ENCODE data around the gene PHLPP1. TPM values are rescaled to one million over a fixed set of nuclear protein-coding genes. Genes with fewer than 3 reads are reported as not detected.

The PHLPP1 gene
- polyA plus RNA-seq, 3 donors from 2014 or later: 0.14 to 0.50 TPM; not detected in 1

- DNase-seq: no peak
- Mint-ChIP-seq H3K36me3 (no peaks in the 10 kb centered on the region), H3K4me3 (no peak overlapping the region), H3K4me1 (peaks cover 2 to 9% of the 10 kb centered on the region in 2 donors), H3K27me3 (ENCODE audit: low read depth in 3 of 3) (peaks cover 4 to 7% (median 4%) of the 10 kb centered on the region in 3 donors), H3K9me3 (no peaks in the 10 kb centered on the region), H3K27ac (no peak overlapping the region)
These were observed 271.1 kb downstream of the PHLPP1 start for GRCh38 chr18:62986490-62986889.

DNA sequence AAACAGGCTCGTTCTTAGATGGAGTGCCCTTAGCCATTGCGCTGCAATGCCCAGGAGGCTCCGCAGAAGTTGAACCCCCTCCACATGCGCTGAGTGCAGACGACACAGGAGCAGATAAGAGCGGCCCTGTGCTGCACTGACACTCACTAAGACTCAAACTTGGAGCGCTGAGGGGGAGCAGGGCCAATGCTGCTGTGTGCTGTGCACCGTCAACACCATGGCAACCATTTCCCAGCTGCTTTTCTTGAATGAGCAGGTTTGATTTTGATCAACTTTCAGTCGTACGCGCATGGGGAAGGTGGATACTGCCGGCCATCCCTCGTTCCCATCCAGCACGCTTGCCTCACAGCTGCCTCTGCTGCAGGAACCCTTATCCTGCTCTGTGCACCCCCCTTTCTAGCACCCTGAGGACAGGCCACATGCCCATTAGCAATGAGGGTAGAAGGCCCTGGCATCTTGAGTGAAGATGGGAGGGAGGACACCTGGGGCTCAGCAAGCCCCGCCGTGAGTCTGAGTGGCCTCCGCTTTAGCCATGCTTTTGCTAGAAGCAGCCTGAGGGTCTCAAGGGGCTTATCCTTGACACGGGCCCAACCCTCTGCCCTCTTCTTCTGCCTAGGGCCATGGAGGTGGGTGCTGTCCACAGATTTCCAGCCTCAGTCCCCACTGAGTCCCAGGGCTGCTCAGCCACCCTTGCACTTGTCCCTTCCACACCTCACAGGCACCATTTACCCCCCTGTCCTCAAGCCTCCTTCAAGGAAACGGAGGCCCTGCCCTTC is 271.9 kb downstream of the PHLPP1 start:
- peaks cover 2 to 7% of the 10 kb centered on the region in 2 donors for H3K4me1 Mint-ChIP-seq
- no peak overlapping the region for H3K4me3 Mint-ChIP-seq
- H3K27ac Mint-ChIP-seq: no peak overlapping the region
- H3K27me3 Mint-ChIP-seq (ENCODE audit: low read depth in 3 of 3): peaks cover 4 to 8% (median 7%) of the 10 kb centered on the region in 3 donors
- no peak for DNase-seq
- H3K9me3 Mint-ChIP-seq: no peaks in the 10 kb centered on the region
- no peaks in the 10 kb centered on the region for H3K36me3 Mint-ChIP-seq

DNA sequence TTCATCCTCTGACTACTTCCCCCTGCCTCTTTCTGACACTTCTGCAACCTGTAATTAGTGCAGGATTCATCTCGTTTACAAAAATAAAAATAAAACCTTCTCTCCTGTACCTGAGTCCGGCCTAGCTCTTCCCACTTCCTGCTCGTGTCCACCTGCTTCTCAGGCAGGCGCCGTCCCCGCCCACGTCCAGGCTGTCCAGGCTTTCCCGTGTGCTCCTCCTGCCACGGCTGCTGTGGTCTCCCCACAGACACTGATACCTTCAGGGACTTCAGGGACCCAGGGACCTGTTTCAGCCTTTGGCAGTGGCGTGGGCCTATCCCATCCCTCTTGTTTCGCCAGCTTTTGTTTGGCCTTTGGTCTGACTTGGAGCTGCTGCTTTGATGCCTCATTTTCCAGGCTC is 272.5 kb downstream of the PHLPP1 start:
- H3K4me1 Mint-ChIP-seq: peaks cover 0 to under 1% of the 10 kb centered on the region in 2 donors
- H3K36me3 Mint-ChIP-seq: no peaks in the 10 kb centered on the region
- H3K4me3 Mint-ChIP-seq: no peak overlapping the region
- peaks cover 4 to 8% (median 7%) of the 10 kb centered on the region in 3 donors for H3K27me3 Mint-ChIP-seq (ENCODE audit: low read depth in 3 of 3)
- no peaks in the 10 kb centered on the region for H3K9me3 Mint-ChIP-seq
- no peak overlapping the region for H3K27ac Mint-ChIP-seq
- no peak for DNase-seq

GRCh38 chr18:62988471-62988870 is 273.1 kb downstream of the PHLPP1 start:
- H3K27ac Mint-ChIP-seq: no peak overlapping the region

DNA sequence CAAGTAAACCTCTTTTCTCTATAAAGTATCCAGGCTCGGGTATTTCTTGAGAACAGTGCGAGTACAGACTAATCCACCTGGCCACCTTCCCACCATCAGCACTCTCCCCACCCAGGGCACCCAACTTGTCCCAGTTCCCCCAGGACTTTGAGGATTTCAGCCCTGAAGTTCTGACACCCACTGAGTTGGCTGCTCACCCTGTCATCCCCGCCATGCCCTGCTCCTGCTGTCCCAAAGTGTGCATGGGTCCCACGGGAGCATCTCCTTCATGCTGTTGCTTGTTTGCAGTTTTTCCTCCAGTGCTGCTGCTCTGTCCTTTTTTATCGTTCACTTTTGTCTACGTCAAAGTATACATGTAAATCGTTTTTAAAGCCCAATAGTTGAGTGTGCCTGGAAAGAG is 273.9 kb downstream of the PHLPP1 start:
- H3K27ac Mint-ChIP-seq: no peak overlapping the region
- H3K4me3 Mint-ChIP-seq: no peak overlapping the region
- DNase-seq: no peak
- no peaks in the 10 kb centered on the region for H3K4me1 Mint-ChIP-seq
- H3K27me3 Mint-ChIP-seq (ENCODE audit: low read depth in 3 of 3): peaks cover 7 to 11% (median 10%) of the 10 kb centered on the region in 3 donors
- H3K9me3 Mint-ChIP-seq: no peaks in the 10 kb centered on the region
- no peaks in the 10 kb centered on the region for H3K36me3 Mint-ChIP-seq

More at GRCh38 chr18:62988471-62988870, 273.1 kb downstream of the PHLPP1 start:
- no peaks in the 10 kb centered on the region for H3K4me1 Mint-ChIP-seq
- DNase-seq: no peak
- no peak overlapping the region for H3K4me3 Mint-ChIP-seq
- H3K9me3 Mint-ChIP-seq: no peaks in the 10 kb centered on the region
- no peaks in the 10 kb centered on the region for H3K36me3 Mint-ChIP-seq
- H3K27me3 Mint-ChIP-seq (ENCODE audit: low read depth in 3 of 3): peaks cover 4 to 9% (median 7%) of the 10 kb centered on the region in 3 donors

GRCh38 chr18:62990653-62991052 is 275.3 kb downstream of the PHLPP1 start:
- DNase-seq: no peak
- Mint-ChIP-seq H3K36me3 (no peaks in the 10 kb centered on the region), H3K4me1 (no peaks in the 10 kb centered on the region), H3K27ac (no peak overlapping the region), H3K9me3 (peaks cover 0 to 1% (median 0%) of the 10 kb centered on the region in 6 donors), H3K27me3 (ENCODE audit: low read depth in 3 of 3) (peaks cover 7 to 12% (median 10%) of the 10 kb centered on the region in 3 donors), H3K4me3 (no peak overlapping the region)

GRCh38 chr18:62991389-62991788 is 276.0 kb downstream of the PHLPP1 start:
- Mint-ChIP-seq H3K9me3 (peaks cover 0 to 1% (median 0%) of the 10 kb centered on the region in 6 donors), H3K4me3 (no peak overlapping the region), H3K27me3 (ENCODE audit: low read depth in 3 of 3) (peaks cover 7 to 14% (median 10%) of the 10 kb centered on the region in 3 donors), H3K36me3 (no peaks in the 10 kb centered on the region), H3K27ac (no peak overlapping the region), H3K4me1 (no peaks in the 10 kb centered on the region)
- no peak for DNase-seq

DNA sequence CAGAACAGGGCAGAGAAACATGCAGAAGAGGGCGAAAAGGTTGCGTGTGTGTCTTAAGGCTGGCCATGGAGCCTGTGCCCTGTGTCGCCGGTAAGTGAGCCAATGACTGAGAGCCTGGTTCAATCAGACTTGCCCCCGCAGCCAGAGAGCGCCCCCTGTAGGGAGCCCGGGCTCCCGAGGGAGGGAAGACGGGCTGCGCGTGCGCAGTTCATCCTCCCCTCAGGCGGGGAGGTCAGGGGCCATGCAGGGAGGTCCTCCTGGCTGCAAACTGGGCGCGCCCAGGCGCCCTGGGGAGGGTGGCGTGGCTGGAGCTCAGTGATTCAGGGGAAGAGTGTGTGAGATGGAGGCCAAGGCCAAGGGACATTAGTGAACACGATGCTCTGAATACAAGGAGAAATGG is 276.6 kb downstream of the PHLPP1 start:
- DNase-seq: no peak
- Mint-ChIP-seq H3K4me1 (no peaks in the 10 kb centered on the region), H3K4me3 (no peak overlapping the region), H3K9me3 (peaks cover 0 to 1% (median 0%) of the 10 kb centered on the region in 6 donors), H3K36me3 (no peaks in the 10 kb centered on the region), H3K27me3 (ENCODE audit: low read depth in 3 of 3) (peaks cover 7 to 14% (median 10%) of the 10 kb centered on the region in 3 donors), H3K27ac (no peak overlapping the region)

GRCh38 chr18:62992877-62993365 is 277.6 kb downstream of the PHLPP1 start:
- no peaks in the 10 kb centered on the region for H3K4me1 Mint-ChIP-seq
- H3K9me3 Mint-ChIP-seq: peaks cover 0 to 1% (median 0%) of the 10 kb centered on the region in 6 donors
- peaks cover 7 to 14% (median 10%) of the 10 kb centered on the region in 3 donors for H3K27me3 Mint-ChIP-seq (ENCODE audit: low read depth in 3 of 3)

DNA sequence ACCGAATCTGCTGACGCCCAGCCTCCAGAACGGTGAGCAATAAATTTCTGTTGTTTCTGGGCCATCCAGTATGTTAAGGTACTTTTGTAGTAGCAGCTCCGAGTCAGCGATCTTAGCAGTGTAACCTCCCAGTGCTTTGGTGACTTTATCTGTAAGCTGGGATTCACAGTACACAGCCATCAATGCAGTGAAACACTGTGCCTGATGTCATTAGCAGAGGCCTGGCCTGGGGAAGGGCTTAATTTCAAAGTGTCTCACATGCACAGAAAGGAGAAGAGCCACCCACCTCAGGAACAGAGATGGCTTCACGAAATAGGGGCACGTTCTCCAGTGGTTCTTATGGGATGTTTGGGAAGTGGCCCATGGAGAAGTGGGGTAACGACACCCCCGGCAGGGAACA is 281.2 kb downstream of the PHLPP1 start:
- H3K9me3 Mint-ChIP-seq: peaks cover 0 to 1% (median 0%) of the 10 kb centered on the region in 6 donors
- H3K27ac Mint-ChIP-seq: no peak overlapping the region
- no peak overlapping the region for H3K4me3 Mint-ChIP-seq

More at GRCh38 chr18:62992877-62993365, 277.6 kb downstream of the PHLPP1 start:
- H3K4me3 Mint-ChIP-seq: no peak overlapping the region
- H3K27ac Mint-ChIP-seq: no peak overlapping the region
- no peak for DNase-seq
- H3K36me3 Mint-ChIP-seq: no peaks in the 10 kb centered on the region

GRCh38 chr18:62997076-62997475 is 281.7 kb downstream of the PHLPP1 start:
- Mint-ChIP-seq H3K4me1 (no peaks in the 10 kb centered on the region), H3K27ac (no peak overlapping the region), H3K27me3 (ENCODE audit: low read depth in 3 of 3) (peaks cover 2 to 11% (median 9%) of the 10 kb centered on the region in 3 donors), H3K9me3 (peaks cover 0 to 1% (median 0%) of the 10 kb centered on the region in 6 donors), H3K36me3 (no peaks in the 10 kb centered on the region), H3K4me3 (no peak overlapping the region)
- no peak for DNase-seq

More for the DNA sequence above, 281.2 kb downstream of the PHLPP1 start:
- no peaks in the 10 kb centered on the region for H3K36me3 Mint-ChIP-seq
- H3K4me1 Mint-ChIP-seq: no peaks in the 10 kb centered on the region
- no peak for DNase-seq
- peaks cover 4 to 11% (median 9%) of the 10 kb centered on the region in 3 donors for H3K27me3 Mint-ChIP-seq (ENCODE audit: low read depth in 3 of 3)

- Mint-ChIP-seq H3K27me3 (ENCODE audit: low read depth in 3 of 3) (peaks cover 2 to 11% (median 5%) of the 10 kb centered on the region in 3 donors), H3K9me3 (peaks cover 0 to 1% (median 0%) of the 10 kb centered on the region in 6 donors), H3K36me3 (no peaks in the 10 kb centered on the region), H3K4me1 (no peaks in the 10 kb centered on the region), H3K4me3 (no peak overlapping the region), H3K27ac (no peak overlapping the region)
- no peak for DNase-seq
These were observed 283.1 kb downstream of the PHLPP1 start for GRCh38 chr18:62998443-62998842.

DNA sequence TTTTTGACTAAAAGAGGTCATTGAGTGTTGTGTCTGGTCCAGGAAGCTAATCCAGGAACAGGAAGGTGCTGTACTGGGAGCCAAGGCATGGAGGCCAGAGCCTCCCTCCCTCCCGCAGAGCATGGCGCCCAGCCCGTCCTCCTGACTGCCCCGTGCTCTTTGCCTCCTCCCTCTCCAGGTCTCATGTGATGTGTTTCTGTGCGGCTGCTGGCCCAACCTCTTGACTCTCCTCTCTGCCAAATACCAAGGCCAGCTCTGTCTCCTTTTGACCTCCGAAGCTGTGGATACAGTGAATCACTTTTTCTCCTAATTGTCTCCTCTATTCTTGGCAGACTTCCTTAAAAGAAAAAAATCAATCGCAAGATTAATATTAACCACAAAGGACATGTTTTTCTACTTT is 284.1 kb downstream of the PHLPP1 start:
- no peaks in the 10 kb centered on the region for H3K36me3 Mint-ChIP-seq
- H3K9me3 Mint-ChIP-seq: peaks cover 0 to 1% (median 0%) of the 10 kb centered on the region in 6 donors
- no peak overlapping the region for H3K4me3 Mint-ChIP-seq
- H3K4me1 Mint-ChIP-seq: no peaks in the 10 kb centered on the region
- peaks cover 2 to 5% (median 3%) of the 10 kb centered on the region in 3 donors for H3K27me3 Mint-ChIP-seq (ENCODE audit: low read depth in 3 of 3)
- H3K27ac Mint-ChIP-seq: no peak overlapping the region
- DNase-seq: no peak

- Mint-ChIP-seq H3K27ac (no peak overlapping the region), H3K4me3 (no peak overlapping the region)
These were observed 284.6 kb downstream of the PHLPP1 start for GRCh38 chr18:62999921-63000320.

More at GRCh38 chr18:62999921-63000320, 284.6 kb downstream of the PHLPP1 start:
- H3K36me3 Mint-ChIP-seq: no peaks in the 10 kb centered on the region
- peaks cover 0 to 1% (median 0%) of the 10 kb centered on the region in 6 donors for H3K9me3 Mint-ChIP-seq
- H3K4me1 Mint-ChIP-seq: no peaks in the 10 kb centered on the region
- H3K27me3 Mint-ChIP-seq (ENCODE audit: low read depth in 3 of 3): peaks cover 2 to 5% (median 3%) of the 10 kb centered on the region in 3 donors
- no peak for DNase-seq
